IgD-negative memory B cell (primary cell): ENCODE data around the gene NOC4L. TPM values are rescaled to one million over a fixed set of nuclear protein-coding genes. Genes with fewer than 3 reads are reported as not detected.
"Not testable (repeated sequence)": the region's sequence is repeated elsewhere in the genome, so short reads cannot be mapped to it uniquely, and the experiment has no call there.

Experiments used
- H3K27ac Mint-ChIP-seq, 3 donors: one replicate each; pipeline ENCODE4 v1.8.0; 2020 to 2022; ENCODE audit warnings: mild to moderate bottlenecking in 3 of 3, mixed read lengths in 3 of 3, moderate library complexity in 1 of 3
- H3K27me3 Mint-ChIP-seq: one replicate; pipeline ENCODE4 v1.8.0; 2021; ENCODE audit warnings: mixed read lengths
- H3K36me3 Mint-ChIP-seq: one replicate; pipeline ENCODE4 v1.8.0; 2020; ENCODE audit warnings: mild to moderate bottlenecking, mixed read lengths
- H3K4me1 Mint-ChIP-seq, 3 donors: one replicate each; pipeline ENCODE4 v1.8.0; 2020 to 2022; ENCODE audit warnings: mixed read lengths in 3 of 3, mild to moderate bottlenecking in 1 of 3
- H3K4me3 Mint-ChIP-seq, 4 donors: one replicate each; pipeline ENCODE4 v1.8.0; 2020 to 2022; ENCODE audit warnings: mild to moderate bottlenecking in 4 of 4, mixed read lengths in 4 of 4, moderate library complexity in 3 of 4
- H3K9me3 Mint-ChIP-seq, 3 donors: one replicate each; pipeline ENCODE4 v1.8.0; 2020 to 2021; ENCODE audit warnings: mixed read lengths in 3 of 3, mild to moderate bottlenecking in 1 of 3
- polyA plus RNA-seq: library from polyadenylated mRNA; unstranded; fragments of 300-500 nt; fragmentation: Illumina TruSeq; gene quantifications from one replicate; pipeline ENCODE4 v1.2.3, GENCODE V29; 2021

NOC4L gene
- polyA plus RNA-seq = 31.2 TPM

DNA sequence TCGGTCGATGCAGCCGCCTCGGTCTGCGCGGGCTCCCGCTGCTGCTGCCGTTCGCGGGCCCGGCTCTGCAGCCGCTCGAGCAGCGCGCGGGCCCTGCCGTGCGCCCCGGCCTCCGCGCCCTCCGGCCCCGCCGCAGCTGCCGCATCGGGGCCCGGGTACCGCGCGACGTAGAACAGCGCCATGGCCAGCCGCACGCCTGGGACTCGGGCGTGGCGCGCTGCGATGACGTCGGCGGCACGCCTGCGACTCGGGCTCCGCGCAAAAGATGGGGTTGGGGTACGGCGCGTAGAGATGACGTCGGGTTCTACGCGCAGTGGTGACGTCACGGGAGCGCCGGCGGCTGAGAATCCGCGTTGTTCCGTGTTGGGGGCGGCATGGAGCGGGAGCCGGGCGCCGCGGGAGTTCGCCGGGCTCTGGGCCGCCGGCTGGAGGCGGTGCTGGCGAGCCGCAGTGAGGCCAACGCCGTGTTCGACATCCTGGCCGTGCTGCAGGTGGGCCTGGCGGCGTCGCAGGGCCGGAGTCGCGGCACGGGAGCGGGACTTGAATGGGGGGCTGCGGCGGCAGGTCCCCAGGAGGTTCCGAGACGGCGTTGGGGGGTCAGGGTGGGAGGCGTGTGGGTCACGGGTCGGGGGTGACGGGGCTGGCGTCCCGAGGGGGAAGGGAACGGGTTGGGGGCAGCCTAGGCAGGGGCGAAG lies at the start of gene NOC4L, which contains the start of gene DDX51:
Gene NOC4L (plus strand): TSS at position 343 of the 695 bp plus-strand sequence. CDS start 32 bp downstream, at position 375.
Gene DDX51 (minus strand): TSS at position 205 of the 695 bp plus-strand sequence. CDS start 23 bp downstream, at position 182.
- H3K36me3 Mint-ChIP-seq = no peaks in the 10 kb centered on the region
- H3K27me3 Mint-ChIP-seq = no peaks in the 10 kb centered on the region
- no peaks in the 10 kb centered on the region for H3K9me3 Mint-ChIP-seq
- H3K4me1 Mint-ChIP-seq = peaks cover 12 to 21% (median 20%) of the 10 kb centered on the region in 3 donors
- peak within 1 kb of the TSS; percentile 88 to 98 (median 95) for H3K4me3 Mint-ChIP-seq
- peak within 1 kb of the TSS; percentile 97 to 99 (median 97) for H3K27ac Mint-ChIP-seq

DNA sequence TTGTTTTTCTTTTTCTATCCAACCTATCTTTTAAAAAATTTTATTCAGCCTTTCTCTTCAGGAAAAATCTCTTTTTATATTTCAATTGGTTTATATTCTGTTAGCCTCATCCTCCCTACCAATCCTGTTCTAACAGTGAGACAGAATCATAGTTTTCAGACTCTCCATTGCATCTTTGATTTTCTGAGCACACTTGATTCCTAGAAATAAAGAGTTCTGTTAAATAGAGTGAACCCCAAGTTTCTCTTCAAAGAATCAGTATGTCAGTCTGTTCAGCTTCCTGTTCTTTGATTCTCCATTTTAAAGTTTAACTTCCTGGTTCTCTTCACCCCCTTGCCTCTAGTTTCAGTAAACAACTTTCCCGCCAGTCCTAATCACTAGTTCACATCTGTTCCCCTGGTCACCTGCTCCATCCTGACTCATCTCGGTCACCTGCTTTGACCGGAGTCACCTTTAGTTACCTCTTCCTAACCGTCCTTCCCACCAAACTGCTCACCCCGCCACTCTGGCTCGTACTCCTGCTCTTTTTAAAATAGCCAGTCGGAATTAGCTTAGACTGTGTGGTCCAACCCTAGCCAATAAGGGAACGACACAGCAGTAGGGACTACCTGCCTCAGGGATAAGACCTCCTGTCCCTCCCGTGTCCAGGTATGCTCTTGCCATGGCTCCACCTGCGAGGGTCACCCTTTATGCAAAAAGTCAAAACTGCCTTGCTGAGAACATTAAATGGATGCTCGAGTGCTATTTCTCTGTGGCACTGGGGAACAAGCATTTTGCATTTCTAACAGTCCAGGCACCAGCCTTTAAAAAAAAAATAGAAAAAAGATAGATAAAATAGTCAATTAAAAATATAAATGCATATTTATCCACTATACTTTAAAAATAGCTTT lies 48.5 kb upstream of the NOC4L start:
- no peak overlapping the region for H3K27ac Mint-ChIP-seq
- H3K4me3 Mint-ChIP-seq = no peak overlapping the region
- peaks cover 0 to 9% (median 5%) of the 10 kb centered on the region in 3 donors for H3K4me1 Mint-ChIP-seq
- H3K36me3 Mint-ChIP-seq = peaks cover 19% of the 10 kb centered on the region
- no peaks in the 10 kb centered on the region for H3K9me3 Mint-ChIP-seq
- H3K27me3 Mint-ChIP-seq = no peaks in the 10 kb centered on the region

DNA sequence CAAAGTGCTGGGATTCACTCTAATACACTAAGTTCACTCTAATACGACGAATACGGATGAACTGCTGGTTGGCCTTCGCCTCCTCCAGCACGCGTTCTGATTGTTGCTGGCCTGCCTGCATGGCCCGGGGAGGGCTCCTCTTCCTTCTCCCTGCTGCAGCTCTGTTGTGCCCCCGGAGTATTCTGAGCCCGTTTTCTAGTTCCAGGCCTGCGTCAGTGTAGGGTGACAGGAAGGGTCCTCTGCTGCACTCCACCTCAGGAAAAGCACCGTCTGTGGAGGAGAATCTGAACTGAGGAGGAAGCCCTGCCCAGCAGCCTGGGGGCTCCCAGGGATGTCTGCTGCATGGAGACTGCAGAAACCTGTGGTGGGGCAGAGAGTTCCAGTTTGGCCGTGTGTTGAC lies 44.5 kb upstream of the NOC4L start:
- Mint-ChIP-seq H3K4me1 (peaks cover 0 to 9% (median 5%) of the 10 kb centered on the region in 3 donors), H3K9me3 (no peaks in the 10 kb centered on the region), H3K27ac (no peak overlapping the region), H3K27me3 (no peaks in the 10 kb centered on the region), H3K4me3 (no peak overlapping the region), H3K36me3 (peaks cover 13% of the 10 kb centered on the region)

DNA sequence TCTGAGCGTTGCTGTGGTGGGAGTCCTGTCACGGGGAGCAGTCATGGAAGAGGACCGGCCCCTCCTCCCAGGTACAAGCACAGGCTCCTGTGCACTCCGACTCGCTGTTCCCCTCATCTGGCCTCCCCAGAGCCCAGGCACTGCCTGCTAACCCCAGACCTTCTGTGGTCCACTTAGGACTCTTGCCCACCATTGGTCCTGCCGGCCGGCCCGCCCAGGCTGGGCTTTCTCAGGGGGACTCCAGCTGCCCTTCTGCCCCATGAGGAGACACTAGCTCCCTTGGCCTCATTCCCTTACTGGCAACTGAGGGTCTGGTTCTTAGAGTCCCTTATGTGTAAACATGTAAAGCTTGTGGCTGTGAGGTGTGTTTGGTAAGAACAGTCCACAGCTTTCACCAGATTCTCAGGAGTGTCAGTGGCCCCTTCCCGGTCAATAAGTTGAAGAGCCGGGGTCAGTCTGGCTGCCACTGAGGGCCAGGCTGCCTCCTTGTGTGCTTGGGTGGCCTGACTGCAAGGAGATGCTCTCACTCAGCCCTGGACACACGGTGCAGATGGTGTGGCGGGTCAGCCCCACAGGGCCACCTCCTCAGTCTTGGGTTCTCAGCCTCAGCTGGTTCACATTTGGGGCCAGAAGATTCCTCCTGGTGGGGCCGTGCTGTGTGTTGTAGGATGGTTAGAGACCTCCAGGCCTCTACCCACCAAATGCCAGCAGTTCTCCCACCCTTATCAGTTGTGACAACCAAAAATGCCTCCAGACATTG lies 43.8 kb upstream of the NOC4L start:
- Mint-ChIP-seq H3K4me1 (peaks cover 2 to 9% (median 6%) of the 10 kb centered on the region in 3 donors), H3K9me3 (no peaks in the 10 kb centered on the region), H3K27me3 (no peaks in the 10 kb centered on the region), H3K27ac (no peak overlapping the region), H3K4me3 (no peak overlapping the region), H3K36me3 (peaks cover 12% of the 10 kb centered on the region)

DNA sequence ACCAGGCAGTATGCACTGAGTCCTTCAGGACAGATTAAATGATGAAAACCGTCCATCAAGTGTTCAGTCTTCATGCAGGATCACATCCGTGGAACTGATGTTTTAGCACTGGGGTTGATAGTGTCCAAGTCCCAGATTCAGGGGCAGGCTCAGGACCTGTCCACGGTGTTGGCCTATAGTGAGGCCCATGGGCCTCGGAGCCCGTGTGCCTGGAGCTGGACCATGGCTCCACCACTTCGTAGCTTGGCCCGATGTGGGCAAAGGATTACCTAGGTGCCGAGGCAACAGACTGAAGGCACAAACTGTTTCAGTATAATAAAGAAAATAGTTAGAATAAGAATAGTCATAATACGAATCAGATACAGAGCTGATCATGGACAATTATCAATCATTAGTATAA lies 42.0 kb upstream of the NOC4L start:
- Mint-ChIP-seq H3K27ac (no peak overlapping the region), H3K27me3 (no peaks in the 10 kb centered on the region)

DNA sequence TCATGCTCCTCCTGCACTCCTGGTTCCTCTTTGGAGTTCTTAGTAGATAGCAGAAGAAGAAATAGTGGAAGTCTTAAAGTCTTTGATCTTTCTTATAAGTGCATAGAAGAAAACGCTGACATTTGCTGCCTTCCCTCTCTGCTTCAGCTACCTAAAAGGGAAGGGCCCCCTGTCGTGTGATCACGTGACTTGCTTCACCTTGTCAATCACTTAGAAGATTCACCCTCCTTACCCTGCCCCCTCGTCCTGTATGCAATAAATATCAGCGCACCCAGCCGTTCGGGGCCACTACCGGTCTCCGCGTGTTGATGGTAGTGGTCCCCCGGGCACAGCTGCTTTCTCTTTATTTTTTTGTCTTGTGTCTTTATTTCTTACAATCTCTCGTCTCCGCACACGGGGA lies 41.2 kb upstream of the NOC4L start:
- not testable (repeated sequence) for H3K4me1 Mint-ChIP-seq, H3K36me3 Mint-ChIP-seq, H3K9me3 Mint-ChIP-seq, H3K4me3 Mint-ChIP-seq, H3K27ac Mint-ChIP-seq, H3K27me3 Mint-ChIP-seq

More for the DNA sequence above, 42.0 kb upstream of the NOC4L start:
- H3K4me3 Mint-ChIP-seq = no peak overlapping the region
- H3K36me3 Mint-ChIP-seq = peaks cover 3% of the 10 kb centered on the region
- peaks cover under 1 to 2% (median 1%) of the 10 kb centered on the region in 3 donors for H3K4me1 Mint-ChIP-seq
- no peaks in the 10 kb centered on the region for H3K9me3 Mint-ChIP-seq

DNA sequence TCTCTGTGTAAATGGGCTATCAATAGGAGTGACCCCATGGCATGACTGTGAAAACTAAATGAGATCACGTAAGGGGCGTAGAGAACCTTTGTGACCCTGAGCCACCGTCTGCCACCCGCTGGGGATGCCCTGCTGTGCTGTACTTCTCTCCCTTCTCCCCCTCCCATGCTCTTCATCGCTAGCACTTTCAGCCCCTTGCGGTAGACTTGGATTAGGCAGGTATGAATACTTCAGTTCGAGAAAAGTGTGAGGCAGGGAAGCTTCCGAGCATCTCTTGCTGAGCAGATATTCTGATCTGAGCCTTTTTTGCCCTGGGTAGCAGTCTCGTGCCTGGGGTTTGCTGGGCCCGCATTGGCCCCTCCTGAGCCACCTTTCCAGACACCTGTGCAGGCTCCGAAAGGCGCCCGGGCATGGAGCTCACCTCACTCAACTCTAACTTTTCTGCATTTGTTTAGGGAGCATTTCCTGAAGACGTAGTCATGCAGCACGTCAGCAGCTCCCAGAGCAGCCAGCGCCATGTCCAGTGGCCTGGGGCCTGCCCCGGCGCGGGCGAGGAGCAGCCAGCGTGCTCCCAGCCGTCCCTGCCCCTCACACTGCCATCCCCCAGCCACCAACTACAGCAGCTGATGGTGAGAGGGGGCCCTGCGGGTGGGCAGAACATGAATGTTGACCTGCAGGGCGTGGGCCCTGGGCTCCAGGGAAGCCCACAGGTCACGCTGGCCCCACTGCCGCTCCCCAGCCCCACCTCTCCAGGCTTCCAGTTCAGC lies 40.5 kb upstream of the NOC4L start:
- H3K27ac Mint-ChIP-seq = no peak overlapping the region
- H3K36me3 Mint-ChIP-seq = no peaks in the 10 kb centered on the region
- peaks cover 0 to 2% (median 2%) of the 10 kb centered on the region in 3 donors for H3K4me1 Mint-ChIP-seq
- H3K9me3 Mint-ChIP-seq = no peaks in the 10 kb centered on the region
- no peaks in the 10 kb centered on the region for H3K27me3 Mint-ChIP-seq
- H3K4me3 Mint-ChIP-seq = no peak overlapping the region

DNA sequence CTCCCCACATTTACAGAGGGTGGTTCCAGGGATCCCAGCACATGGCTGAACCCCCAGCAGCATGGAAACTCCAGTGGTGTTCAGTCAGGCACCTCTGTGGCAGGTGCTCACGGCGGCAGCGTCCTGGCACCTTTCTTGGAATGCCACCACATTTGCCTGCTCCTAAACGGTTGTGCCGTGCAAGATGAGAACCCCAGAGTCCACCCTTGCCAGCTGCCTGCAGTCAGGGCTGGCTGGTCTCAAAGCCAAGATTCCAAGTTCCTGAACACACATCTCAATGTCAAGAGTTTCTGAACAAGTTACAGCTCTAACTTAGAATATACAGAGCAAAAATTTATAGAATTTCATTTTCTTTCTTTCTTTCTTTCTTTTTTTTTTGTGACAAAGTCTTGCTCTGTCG lies 38.8 kb upstream of the NOC4L start:
- Mint-ChIP-seq H3K9me3 (no peaks in the 10 kb centered on the region), H3K36me3 (no peaks in the 10 kb centered on the region), H3K4me1 (peaks cover 0 to 6% (median 3%) of the 10 kb centered on the region in 3 donors), H3K27me3 (no peaks in the 10 kb centered on the region), H3K27ac (no peak overlapping the region), H3K4me3 (no peak overlapping the region)

DNA sequence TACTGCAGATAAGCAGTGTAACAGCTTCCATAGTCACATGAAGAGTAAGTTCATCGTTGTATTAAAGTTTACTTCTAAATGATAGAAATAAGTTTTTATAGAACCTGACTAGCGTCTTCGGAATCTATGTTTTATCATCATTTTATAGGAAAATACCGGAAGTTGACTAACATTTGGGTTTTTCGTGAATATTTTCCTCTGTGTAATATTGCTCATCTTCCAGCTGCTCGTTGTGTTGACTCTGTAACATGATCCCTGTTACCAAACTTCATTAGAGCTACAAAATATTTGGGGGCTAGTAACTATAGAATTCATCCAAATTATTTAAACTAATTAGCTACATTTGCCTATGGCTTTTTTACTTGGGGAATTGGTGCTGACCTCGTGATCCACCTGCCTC lies 37.3 kb upstream of the NOC4L start:
- Mint-ChIP-seq H3K27ac (no peak overlapping the region), H3K36me3 (no peaks in the 10 kb centered on the region), H3K4me1 (peaks cover 0 to 6% (median 3%) of the 10 kb centered on the region in 3 donors), H3K27me3 (no peaks in the 10 kb centered on the region), H3K9me3 (no peaks in the 10 kb centered on the region), H3K4me3 (no peak overlapping the region)

DNA sequence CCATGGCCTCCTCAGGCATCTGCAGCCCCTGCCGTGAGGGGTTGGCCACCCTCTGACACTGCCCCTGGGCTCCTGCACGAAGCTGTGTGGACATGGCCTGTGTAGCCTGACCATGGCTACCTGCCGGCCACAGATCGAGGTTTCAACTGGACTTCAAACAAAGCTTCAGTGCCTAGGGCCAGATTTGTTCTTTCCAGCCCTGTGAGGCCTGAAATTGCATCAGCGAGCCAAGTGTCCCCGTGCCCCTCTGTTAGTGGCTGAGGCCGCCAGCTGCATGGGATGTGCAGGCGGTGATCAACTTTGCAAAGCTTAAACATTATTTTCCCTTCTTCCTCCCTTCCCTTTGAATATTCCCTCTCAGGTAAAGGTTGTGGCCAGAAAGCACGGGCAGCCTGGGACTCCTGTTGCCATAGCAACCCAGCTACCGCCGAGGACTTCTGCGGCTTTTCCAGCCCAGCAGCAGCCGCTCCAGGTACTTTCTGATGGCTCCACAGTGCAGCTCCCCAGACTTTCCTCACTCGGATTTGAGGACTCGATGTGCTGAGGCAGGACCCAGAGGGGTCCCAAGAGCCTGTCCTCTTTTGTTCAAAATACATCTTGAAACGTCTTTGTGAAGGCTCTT lies 35.9 kb upstream of the NOC4L start:
- H3K27me3 Mint-ChIP-seq = no peaks in the 10 kb centered on the region
- no peaks in the 10 kb centered on the region for H3K9me3 Mint-ChIP-seq
- H3K4me1 Mint-ChIP-seq = peaks cover 0 to 6% (median 3%) of the 10 kb centered on the region in 3 donors
- no peak overlapping the region for H3K27ac Mint-ChIP-seq
- no peak overlapping the region for H3K4me3 Mint-ChIP-seq
- no peaks in the 10 kb centered on the region for H3K36me3 Mint-ChIP-seq

DNA sequence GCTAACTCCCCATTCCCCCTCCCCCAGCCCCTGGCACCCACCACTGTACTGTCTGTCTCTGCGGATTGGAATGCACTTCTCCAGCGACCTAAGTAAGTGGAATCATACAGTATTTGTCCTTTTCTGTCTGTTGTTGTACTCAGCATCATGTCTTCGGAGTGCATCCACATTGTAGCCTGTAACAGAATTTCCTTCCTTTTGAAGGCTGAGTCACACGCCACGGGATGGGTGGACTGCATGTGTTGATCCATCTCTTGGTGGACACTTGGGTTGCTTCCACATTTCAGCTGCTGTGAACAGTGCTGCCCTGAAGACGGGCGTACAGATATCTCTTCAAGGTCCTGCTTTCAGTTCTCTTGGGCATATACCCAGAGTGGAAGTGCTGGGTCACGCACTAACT lies 34.5 kb upstream of the NOC4L start:
- Mint-ChIP-seq H3K27me3 (no peaks in the 10 kb centered on the region), H3K36me3 (no peaks in the 10 kb centered on the region), H3K4me1 (peaks cover 0 to 6% (median 3%) of the 10 kb centered on the region in 3 donors), H3K4me3 (no peak overlapping the region), H3K27ac (no peak overlapping the region), H3K9me3 (no peaks in the 10 kb centered on the region)

DNA sequence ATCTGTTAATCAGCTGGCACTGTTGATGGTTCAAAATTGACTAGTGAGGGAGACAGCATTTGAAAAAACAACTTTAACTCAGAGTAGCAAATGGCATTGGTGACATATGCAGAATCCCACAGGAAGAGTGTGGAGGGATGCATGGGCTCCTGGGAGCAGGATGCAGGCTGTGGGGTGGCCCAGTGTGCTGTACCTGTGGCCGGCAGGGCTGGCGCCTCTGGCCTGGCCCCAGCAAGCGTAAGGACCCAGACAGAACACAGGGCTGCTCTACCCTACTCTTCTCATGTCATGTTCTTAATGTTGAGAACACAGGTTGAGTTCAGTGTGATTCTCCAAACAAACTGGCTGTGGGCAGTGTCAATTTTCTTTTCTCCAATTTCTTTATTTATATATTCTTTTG lies 33.6 kb upstream of the NOC4L start:
- Mint-ChIP-seq H3K9me3 (no peaks in the 10 kb centered on the region), H3K27ac (no peak overlapping the region), H3K36me3 (no peaks in the 10 kb centered on the region), H3K4me1 (peaks cover 0 to 4% (median 1%) of the 10 kb centered on the region in 3 donors), H3K27me3 (no peaks in the 10 kb centered on the region), H3K4me3 (no peak overlapping the region)

DNA sequence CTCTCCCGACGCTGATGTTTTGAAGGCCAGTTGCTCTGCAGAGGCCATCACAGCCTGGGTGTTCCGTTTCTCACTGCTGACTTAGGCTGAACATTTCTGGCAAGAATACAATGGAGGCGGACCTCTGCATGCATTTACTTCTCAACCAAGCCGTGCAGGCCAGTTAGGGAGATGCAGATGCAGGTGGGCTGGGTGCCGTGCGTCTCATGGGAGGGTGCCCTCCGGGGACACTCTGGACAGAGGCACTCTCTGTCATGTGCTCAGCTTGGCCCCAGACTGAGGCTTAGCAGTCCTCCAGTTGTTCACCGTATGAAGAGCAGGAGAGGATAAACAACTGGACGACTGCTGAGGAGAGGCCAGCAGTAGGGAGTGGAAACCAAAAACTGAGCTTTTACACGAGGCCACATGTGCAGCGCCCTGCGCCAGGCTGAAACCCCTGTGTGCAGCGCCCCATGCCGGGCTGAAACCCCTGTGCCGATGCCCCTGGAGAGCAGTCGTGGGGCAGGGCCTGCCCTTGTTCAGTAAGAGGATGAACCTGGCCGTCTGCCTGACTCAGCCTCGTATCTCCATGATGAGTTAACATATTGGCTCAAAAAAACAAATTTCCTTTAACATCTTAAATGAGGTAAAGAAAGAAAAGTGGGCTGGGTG lies 32.5 kb upstream of the NOC4L start:
- Mint-ChIP-seq H3K36me3 (no peaks in the 10 kb centered on the region), H3K4me1 (peaks cover 0 to 4% (median 1%) of the 10 kb centered on the region in 3 donors), H3K27me3 (no peaks in the 10 kb centered on the region), H3K4me3 (no peak overlapping the region), H3K27ac (no peak overlapping the region), H3K9me3 (no peaks in the 10 kb centered on the region)
